Transverse colon (tissue), 4 donors: ENCODE results near the gene LATS2. TPM values are rescaled to one million over a fixed set of nuclear protein-coding genes. Genes with fewer than 3 reads are reported as not detected.

Experiments
- DNase-seq: peaks from one replicate; pipeline ENCODE4 v3.0.0-alpha.2; 2019
- H3K27ac ChIP-seq, 4 donors: fragments of 200-600 bp; sonication (generic); 2 replicates each; pipeline ENCODE4 v1.5.1; 2016 to 2018; ENCODE audit warnings: inconsistent platforms in 4 of 4
- H3K27me3 ChIP-seq: fragments of 200-600 bp; sonication (generic); 2 replicates; pipeline ENCODE4 v1.5.1; 2017; ENCODE audit warnings: inconsistent platforms
- H3K36me3 ChIP-seq, 4 donors: fragments of 200-600 bp; sonication (generic); 2 replicates each; pipeline ENCODE4 v1.5.1; 2017 to 2019; ENCODE audit warnings: inconsistent platforms in 4 of 4
- H3K4me1 ChIP-seq, 4 donors: fragments of 200-600 bp; sonication (generic); 2 replicates each; pipeline ENCODE4 v1.5.1; 2017 to 2020; ENCODE audit warnings: inconsistent platforms in 4 of 4
- H3K4me3 ChIP-seq, 4 donors: fragments of 200-600 bp; sonication (generic); 1 replicate in 1 of 4; 2 replicates in 3 of 4; pipeline versions ENCODE4 v1.5.1 to v1.6.1; 2017 to 2019; ENCODE audit warnings: inconsistent platforms in 4 of 4
- H3K9me3 ChIP-seq, 2 donors: fragments of 200-600 bp; sonication (generic); 2 replicates each; pipeline ENCODE4 v1.5.1; 2017 to 2019; ENCODE audit warnings: inconsistent platforms in 2 of 2
- EP300 ChIP-seq: sonication (generic); formaldehyde crosslinking; IDR thresholded peaks from one replicate; pipeline ENCODE4 v1.6.1; 2017; ENCODE audit warnings: antibody characterized with exemption, low read depth
- POLR2A ChIP-seq: fragments of 450-650 bp; IDR thresholded peaks from one replicate; pipeline ENCODE4 v1.6.1; 2016; ENCODE audit warnings: antibody characterized with exemption, mild to moderate bottlenecking, moderate library complexity
- POLR2AphosphoS5 ChIP-seq, 3 donors: sonication (generic); formaldehyde crosslinking; IDR thresholded peaks; one replicate each; pipeline ENCODE4 v1.6.1; 2016; ENCODE audit warnings: antibody characterized with exemption in 3 of 3
- WGBS, 2 donors: methylation state at CpG; one replicate each; pipeline ENCODE4 v1.1.5; 2018; ENCODE audit warnings: low coverage in 1 of 2; 5-methylcytosine and 5-hydroxymethylcytosine counted together
- in situ Hi-C, 4 donors: fragments of 200-750 bp; cut with MboI; loops; one replicate each; pipeline versions ENCODE4 v1.15.0 to v1.15.1; 2017; ENCODE audit warnings: low sequenced_read_pairs in 3 of 4, low pct_ligation_motif_present in 1 of 4, low pct_unique_long_range_greater_than_20kb in 1 of 4
- intact Hi-C: fragments of 100-400 bp; cut with DNase I; formaldehyde crosslinking; loops from one replicate; pipeline ENCODE4 v1.15.1; 2023; ENCODE audit warnings: low total_unique reads
- total RNA-seq, 4 donors: library from RNA; depleted of rRNA; stranded (reverse); fragments of >200 nt; gene quantifications; one replicate each; pipeline ENCODE4 v1.1.0, GENCODE V29; 2016
- TF ChIP-seq, protein P1 (sequence below), 5 experiments: fragments of 200-600 bp in 3 of 5; fragments of 450-650 bp in 2 of 5; sonication (generic) in 3 of 5; IDR thresholded peaks; 1 replicate in 2 of 5; 2 replicates in 3 of 5; pipeline ENCODE4 v1.5.1; 2016 to 2017; ENCODE audit warnings: antibody characterized with exemption in 5 of 5, inconsistent platforms in 3 of 5, mild to moderate bottlenecking in 2 of 5, moderate library complexity in 1 of 5

The LATS2 gene
- total RNA-seq, 4 donors from 2014 or later: 8.9 to 15.7 (median 12.5) TPM

- WGBS, 2 donors: 42 to 60% methylated on average over 3 of the region's 3 CpGs
- H3K27ac ChIP-seq: no peak overlapping the region
- intact Hi-C loops: no loop called here
Measured at GRCh38 chr13:21080593-21080891, 19.2 kb upstream of the LATS2 start.

DNA sequence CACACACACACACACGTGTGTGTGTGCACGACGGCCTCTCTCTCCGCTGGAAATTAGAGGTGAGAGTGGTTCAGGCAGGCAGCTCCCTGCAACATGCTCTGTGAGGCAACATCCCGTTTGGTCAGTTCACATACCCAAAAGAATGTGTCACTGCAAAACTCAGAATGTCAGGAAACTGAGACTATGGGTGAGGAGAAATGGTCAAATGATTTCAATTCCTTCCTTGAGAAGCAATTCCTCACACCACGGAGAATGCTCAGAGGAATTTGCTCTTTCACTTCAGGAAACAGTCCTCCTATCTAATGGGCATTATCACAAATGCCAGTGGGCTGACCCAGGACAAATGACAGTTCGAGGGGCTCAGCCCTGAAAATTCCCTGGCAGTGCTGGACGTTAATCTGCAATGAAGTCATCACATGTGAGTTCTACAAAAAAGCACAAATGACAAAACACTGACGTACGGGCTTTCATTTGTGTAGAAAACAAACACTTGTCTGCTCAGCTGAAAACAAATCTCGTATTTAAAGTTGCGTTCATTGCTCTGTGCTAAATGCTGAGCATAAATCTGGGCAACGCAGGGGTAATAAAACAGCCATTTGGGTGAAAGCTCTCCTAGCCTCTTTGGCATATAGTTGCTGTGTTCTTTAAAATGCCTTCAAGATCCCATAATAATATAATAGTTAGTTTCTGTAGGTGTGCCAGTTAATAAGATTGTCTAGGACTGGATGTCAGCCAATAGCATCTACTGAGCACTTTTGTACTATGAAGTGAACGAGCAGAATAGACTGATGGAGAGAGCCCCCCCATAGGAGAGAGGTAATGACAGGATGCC, 18.6 kb upstream of the LATS2 start:
- 43 to 50% methylated on average over 7 to 14 of the region's 14 CpGs for WGBS, 2 donors
- intact Hi-C loops (no loop called here), in situ Hi-C loops (loop anchor here in 1 of 4 donors (25.0 kb wide), 1 partner anchor 368 kb away; the partner anchor contains the start of gene IL17D)
- TF ChIP-seq POLR2A: no peak
- Histone ChIP-seq H3K36me3 (no peaks in the 10 kb centered on the region), H3K9me3 (no peaks in the 10 kb centered on the region), H3K27me3 (peaks cover 20% of the 10 kb centered on the region), H3K27ac (no peak overlapping the region), H3K4me3 (no peak overlapping the region), H3K4me1 (peaks cover 0 to 5% (median 2%) of the 10 kb centered on the region in 4 donors)
- DNase-seq: no peak

More at GRCh38 chr13:21080593-21080891, 19.2 kb upstream of the LATS2 start:
- DNase-seq: no peak
- Histone ChIP-seq H3K36me3 (no peaks in the 10 kb centered on the region), H3K9me3 (no peaks in the 10 kb centered on the region), H3K4me1 (peaks cover 0 to 5% (median 0%) of the 10 kb centered on the region in 4 donors), H3K4me3 (no peak overlapping the region), H3K27me3 (peaks cover 14% of the 10 kb centered on the region)
- in situ Hi-C loops: loop anchor here in 1 of 4 donors (25.0 kb wide), 1 partner anchor 368 kb away; the partner anchor contains the start of gene IL17D
- TF ChIP-seq EP300 (no peak), POLR2AphosphoS5 (IDR thresholded peaks at IDR 0.05) (no peak), POLR2A (no peak)
- TF ChIP-seq, protein P1, sequence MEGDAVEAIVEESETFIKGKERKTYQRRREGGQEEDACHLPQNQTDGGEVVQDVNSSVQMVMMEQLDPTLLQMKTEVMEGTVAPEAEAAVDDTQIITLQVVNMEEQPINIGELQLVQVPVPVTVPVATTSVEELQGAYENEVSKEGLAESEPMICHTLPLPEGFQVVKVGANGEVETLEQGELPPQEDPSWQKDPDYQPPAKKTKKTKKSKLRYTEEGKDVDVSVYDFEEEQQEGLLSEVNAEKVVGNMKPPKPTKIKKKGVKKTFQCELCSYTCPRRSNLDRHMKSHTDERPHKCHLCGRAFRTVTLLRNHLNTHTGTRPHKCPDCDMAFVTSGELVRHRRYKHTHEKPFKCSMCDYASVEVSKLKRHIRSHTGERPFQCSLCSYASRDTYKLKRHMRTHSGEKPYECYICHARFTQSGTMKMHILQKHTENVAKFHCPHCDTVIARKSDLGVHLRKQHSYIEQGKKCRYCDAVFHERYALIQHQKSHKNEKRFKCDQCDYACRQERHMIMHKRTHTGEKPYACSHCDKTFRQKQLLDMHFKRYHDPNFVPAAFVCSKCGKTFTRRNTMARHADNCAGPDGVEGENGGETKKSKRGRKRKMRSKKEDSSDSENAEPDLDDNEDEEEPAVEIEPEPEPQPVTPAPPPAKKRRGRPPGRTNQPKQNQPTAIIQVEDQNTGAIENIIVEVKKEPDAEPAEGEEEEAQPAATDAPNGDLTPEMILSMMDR (IDR thresholded peaks at IDR 0.05): no peak

DNA sequence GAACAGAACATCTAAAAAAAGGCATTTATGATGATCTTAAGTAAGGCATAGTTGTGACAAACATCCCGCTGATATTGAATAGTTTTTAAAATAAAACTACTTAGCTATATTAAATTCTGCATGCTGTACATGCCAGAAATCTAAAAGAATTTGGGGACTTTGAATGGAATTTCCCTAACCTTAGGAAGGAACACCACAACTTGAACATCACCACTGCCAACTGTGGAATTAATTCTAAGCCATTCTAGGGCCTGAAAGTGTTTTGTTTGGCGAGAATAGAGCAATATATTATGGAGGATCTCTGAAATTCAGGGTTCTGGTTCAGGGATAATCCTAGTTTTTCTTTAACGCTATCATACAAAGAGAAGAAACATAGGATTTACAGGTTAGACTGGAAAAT, 17.8 kb upstream of the LATS2 start:
- in situ Hi-C loops (loop anchor here in 1 of 4 donors (25.0 kb wide), 1 partner anchor 367 kb away; the partner anchor contains the start of gene IL17D), intact Hi-C loops (no loop called here)
- peaks cover 25% of the 10 kb centered on the region for H3K27me3 ChIP-seq
- DNase-seq: no peak
- H3K27ac ChIP-seq: no peak overlapping the region
- H3K4me1 ChIP-seq: peaks cover 0 to 11% (median 5%) of the 10 kb centered on the region in 4 donors
- WGBS, 2 donors: 85 to 97% methylated on average over 3 of the region's 3 CpGs
- no peak overlapping the region for H3K4me3 ChIP-seq
- H3K9me3 ChIP-seq: no peaks in the 10 kb centered on the region
- no peaks in the 10 kb centered on the region for H3K36me3 ChIP-seq
- TF ChIP-seq EP300 (no peak), POLR2A (no peak), POLR2AphosphoS5 (IDR thresholded peaks at IDR 0.05) (no peak)
- TF ChIP-seq, protein P1 (IDR thresholded peaks at IDR 0.05): no peak

- intact Hi-C loops (no loop called here), in situ Hi-C loops (loop anchor here in 1 of 4 donors (25.0 kb wide), 1 partner anchor 366 kb away; the partner anchor contains the start of gene IL17D)
- H3K9me3 ChIP-seq: no peaks in the 10 kb centered on the region
- no peak for DNase-seq
- peaks cover 0 to 11% (median 5%) of the 10 kb centered on the region in 4 donors for H3K4me1 ChIP-seq
- 61 to 77% methylated on average over 3 to 4 of the region's 4 CpGs for WGBS, 2 donors
- H3K27me3 ChIP-seq: peaks cover 27% of the 10 kb centered on the region
- TF ChIP-seq, protein P1 (IDR thresholded peaks at IDR 0.05): no peak
- TF ChIP-seq POLR2AphosphoS5 (IDR thresholded peaks at IDR 0.05): no peak
- no peaks in the 10 kb centered on the region for H3K36me3 ChIP-seq
- H3K4me3 ChIP-seq: no peak overlapping the region
- no peak overlapping the region for H3K27ac ChIP-seq
Measured at GRCh38 chr13:21078501-21078900, 17.1 kb upstream of the LATS2 start.
